Testis (tissue), 3 donors: Measurements from ENCODE around the gene ANKRD17. TPM values are rescaled to one million over a fixed set of nuclear protein-coding genes. Genes with fewer than 3 reads are reported as not detected.

Experiments
- DNase-seq: peaks from one replicate; pipeline ENCODE4 v3.0.0-alpha.2; 2019
- H3K27ac ChIP-seq, 2 donors: fragments of 200-600 bp; sonication (generic); one replicate each; pipeline ENCODE4 v1.5.1; 2019
- H3K27me3 ChIP-seq: fragments of 200-600 bp; sonication (generic); one replicate; pipeline ENCODE4 v1.5.1; 2019
- H3K36me3 ChIP-seq: fragments of 200-600 bp; sonication (generic); one replicate; pipeline ENCODE4 v1.5.1; 2017; ENCODE audit warnings: low read depth; ENCODE audit errors: missing control alignments
- H3K4me1 ChIP-seq: fragments of 200-600 bp; sonication (generic); one replicate; pipeline ENCODE4 v1.5.1; 2019
- H3K4me3 ChIP-seq, 2 donors: fragments of 200-600 bp; sonication (generic); one replicate each; pipeline ENCODE4 v1.5.1; 2017 to 2019
- H3K9me3 ChIP-seq: fragments of 200-600 bp; sonication (generic); one replicate; pipeline ENCODE4 v1.5.1; 2017
- POLR2A ChIP-seq: fragments of 450-650 bp; IDR thresholded peaks from one replicate; pipeline ENCODE4 v1.6.1; 2017; ENCODE audit warnings: antibody characterized with exemption, mild to moderate bottlenecking, moderate library complexity
- WGBS, 2 donors: methylation state at CpG; one replicate each; pipeline ENCODE4 v1.1.5; 2018; 5-methylcytosine and 5-hydroxymethylcytosine counted together
- intact Hi-C: fragments of 100-400 bp; cut with DNase I; formaldehyde crosslinking; loops from one replicate; pipeline ENCODE4 v1.15.1; 2023; ENCODE audit warnings: low total_unique reads
- polyA plus RNA-seq: library from polyadenylated mRNA; stranded (reverse); fragments of 350-450 nt; fragmentation: Illumina TruSeq; extraction: RNeasy Lipid Tissue Mini Kit (QIAGEN cat#74804); gene quantifications from one replicate; pipeline ENCODE4 v1.2.3, GENCODE V29; 2014; ENCODE audit warnings: low read depth, low replicate concordance; ENCODE audit not compliant: insufficient read depth
- total RNA-seq, 2 donors: library from RNA; depleted of rRNA; stranded (reverse); fragments of >200 nt; gene quantifications; one replicate each; pipeline ENCODE4 v1.2.3, GENCODE V29; 2016
- TF ChIP-seq, protein P1 (sequence below), 3 experiments: fragments of 450-650 bp in 2 of 3; fragments of 200-600 bp in 1 of 3; sonication (generic) in 1 of 3; IDR thresholded peaks; one replicate each; pipeline ENCODE4 v1.5.1; 2016 to 2019; ENCODE audit warnings: antibody characterized with exemption in 3 of 3, mild to moderate bottlenecking in 2 of 3, moderate library complexity in 1 of 3

The ANKRD17 gene
- total and polyA plus RNA-seq, 3 donors from 2014 or later: 26.9 to 78.3 (median 68.9) TPM

GRCh38 chr4:73247100-73247499, 11.5 kb downstream of the ANKRD17 start:
- intact Hi-C loops: no loop called here
- no peaks in the 10 kb centered on the region for H3K36me3 ChIP-seq
- TF ChIP-seq POLR2A: no peak
- TF ChIP-seq, protein P1, sequence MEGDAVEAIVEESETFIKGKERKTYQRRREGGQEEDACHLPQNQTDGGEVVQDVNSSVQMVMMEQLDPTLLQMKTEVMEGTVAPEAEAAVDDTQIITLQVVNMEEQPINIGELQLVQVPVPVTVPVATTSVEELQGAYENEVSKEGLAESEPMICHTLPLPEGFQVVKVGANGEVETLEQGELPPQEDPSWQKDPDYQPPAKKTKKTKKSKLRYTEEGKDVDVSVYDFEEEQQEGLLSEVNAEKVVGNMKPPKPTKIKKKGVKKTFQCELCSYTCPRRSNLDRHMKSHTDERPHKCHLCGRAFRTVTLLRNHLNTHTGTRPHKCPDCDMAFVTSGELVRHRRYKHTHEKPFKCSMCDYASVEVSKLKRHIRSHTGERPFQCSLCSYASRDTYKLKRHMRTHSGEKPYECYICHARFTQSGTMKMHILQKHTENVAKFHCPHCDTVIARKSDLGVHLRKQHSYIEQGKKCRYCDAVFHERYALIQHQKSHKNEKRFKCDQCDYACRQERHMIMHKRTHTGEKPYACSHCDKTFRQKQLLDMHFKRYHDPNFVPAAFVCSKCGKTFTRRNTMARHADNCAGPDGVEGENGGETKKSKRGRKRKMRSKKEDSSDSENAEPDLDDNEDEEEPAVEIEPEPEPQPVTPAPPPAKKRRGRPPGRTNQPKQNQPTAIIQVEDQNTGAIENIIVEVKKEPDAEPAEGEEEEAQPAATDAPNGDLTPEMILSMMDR (IDR thresholded peaks at IDR 0.05): no peak
- H3K4me1 ChIP-seq: no peaks in the 10 kb centered on the region
- no peak for DNase-seq
- no peaks in the 10 kb centered on the region for H3K9me3 ChIP-seq
- H3K27me3 ChIP-seq: no peaks in the 10 kb centered on the region
- no peak overlapping the region for H3K4me3 ChIP-seq
- H3K27ac ChIP-seq: no peak overlapping the region

DNA sequence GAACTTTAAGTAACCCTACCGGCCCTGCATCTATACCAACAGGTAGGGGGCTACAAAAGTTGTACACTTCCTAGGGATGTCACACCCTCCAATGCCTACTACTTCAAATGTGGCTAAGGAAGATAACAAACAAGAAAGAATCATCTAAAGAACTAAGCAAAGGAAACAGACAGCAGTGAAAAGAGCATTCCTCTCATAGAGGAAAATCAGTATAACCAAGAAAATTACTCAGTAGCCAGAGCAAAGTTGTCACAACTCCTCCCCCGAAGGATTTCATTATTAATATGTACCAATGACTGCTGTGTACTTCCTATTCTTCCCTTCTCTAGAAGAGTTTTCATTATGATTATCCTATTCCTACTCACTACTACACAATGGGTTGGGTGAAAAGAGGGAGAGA, 12.6 kb downstream of the ANKRD17 start:
- TF ChIP-seq POLR2A: no peak
- TF ChIP-seq, protein P1 (IDR thresholded peaks at IDR 0.05): no peak
- intact Hi-C loops: no loop called here
- Histone ChIP-seq H3K4me3 (no peak overlapping the region), H3K9me3 (no peaks in the 10 kb centered on the region), H3K27ac (no peak overlapping the region), H3K36me3 (no peaks in the 10 kb centered on the region), H3K4me1 (no peaks in the 10 kb centered on the region), H3K27me3 (no peaks in the 10 kb centered on the region)
- 84 to 97% methylated on average over 2 of the region's 2 CpGs for WGBS, 2 donors
- no peak for DNase-seq

DNA sequence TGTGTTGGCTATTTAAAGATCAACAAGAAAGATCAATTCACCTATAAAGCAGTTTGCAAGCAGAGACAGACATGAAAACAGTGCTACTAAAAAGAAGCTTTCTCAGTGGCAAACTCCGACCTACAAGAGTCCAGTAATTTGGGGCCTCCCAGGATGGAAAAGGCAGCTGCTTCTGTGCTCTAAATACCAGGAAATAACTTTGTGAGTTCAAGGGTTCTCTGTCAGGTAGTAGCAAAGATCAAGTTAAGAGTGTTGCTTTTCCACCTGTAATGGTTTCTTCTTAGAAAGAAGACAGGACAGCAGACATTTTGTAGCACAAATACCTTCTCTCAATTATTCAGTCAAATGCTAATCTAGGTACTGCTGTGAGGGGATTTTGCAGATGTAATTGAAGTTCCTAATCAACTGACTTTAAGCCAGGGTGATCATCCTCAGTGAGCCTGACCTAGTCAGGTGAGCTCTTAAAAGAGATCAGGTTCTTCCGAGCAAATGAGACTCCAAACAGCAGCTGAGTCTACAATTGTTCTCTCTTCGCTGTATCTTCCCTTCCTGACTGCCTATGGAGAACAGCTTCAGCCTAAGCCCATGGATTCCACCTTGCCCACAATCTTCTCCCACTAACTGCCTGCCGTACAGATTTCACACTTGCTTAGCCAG, 13.5 kb downstream of the ANKRD17 start:
- Histone ChIP-seq H3K27ac (no peak overlapping the region), H3K9me3 (no peaks in the 10 kb centered on the region), H3K27me3 (no peaks in the 10 kb centered on the region), H3K36me3 (no peaks in the 10 kb centered on the region), H3K4me3 (no peak overlapping the region), H3K4me1 (no peaks in the 10 kb centered on the region)
- DNase-seq: no peak
- intact Hi-C loops: no loop called here
- no peak for TF ChIP-seq POLR2A
- TF ChIP-seq, protein P1 (IDR thresholded peaks at IDR 0.05): no peak
- WGBS, 2 donors: 90 to 98% methylated on average over 4 of the region's 4 CpGs

DNA sequence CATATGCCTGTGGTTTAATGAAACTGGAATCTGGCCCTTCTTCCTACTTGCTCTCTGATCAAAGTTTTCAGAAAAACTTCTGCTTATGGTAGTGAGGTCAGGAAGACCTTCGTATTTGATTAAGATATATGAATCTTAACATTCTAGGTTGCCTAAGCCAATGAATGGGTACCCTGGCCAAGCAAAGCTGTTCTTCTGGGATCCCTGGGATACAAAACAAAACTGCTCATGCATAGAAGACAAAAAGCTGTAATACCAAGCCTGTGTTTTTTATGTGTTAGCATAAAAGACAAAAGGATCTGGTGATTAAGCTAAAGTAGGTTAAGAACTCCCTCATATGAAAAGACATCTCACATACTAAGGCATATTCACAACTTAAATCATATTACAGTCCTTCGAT, 21.6 kb downstream of the ANKRD17 start:
- Histone ChIP-seq H3K36me3 (no peaks in the 10 kb centered on the region), H3K4me1 (no peaks in the 10 kb centered on the region), H3K4me3 (no peak overlapping the region), H3K27me3 (no peaks in the 10 kb centered on the region), H3K9me3 (no peaks in the 10 kb centered on the region), H3K27ac (no peak overlapping the region)
- no peak for DNase-seq
- WGBS, 2 donors: 89% methylated on average over 2 of the region's 2 CpGs
- intact Hi-C loops: no loop called here
- TF ChIP-seq POLR2A: no peak

- H3K27ac ChIP-seq: no peak overlapping the region
- intact Hi-C loops: no loop called here
- no peaks in the 10 kb centered on the region for H3K9me3 ChIP-seq
- no peak overlapping the region for H3K4me3 ChIP-seq
- TF ChIP-seq, protein P1 (IDR thresholded peaks at IDR 0.05): no peak
- no peak for TF ChIP-seq POLR2A
- no peaks in the 10 kb centered on the region for H3K36me3 ChIP-seq
- H3K4me1 ChIP-seq: no peaks in the 10 kb centered on the region
- 100% methylated on average over 1 of the region's 1 CpG for WGBS, 2 donors
- DNase-seq: no peak
- no peaks in the 10 kb centered on the region for H3K27me3 ChIP-seq
These were observed 22.4 kb downstream of the ANKRD17 start for GRCh38 chr4:73236151-73236550.
